Prostate gland (tissue), 2 donors: ENCODE data around the gene BDP1. TPM values are rescaled to one million over a fixed set of nuclear protein-coding genes. Genes with fewer than 3 reads are reported as not detected.
"Not testable (repeated sequence)": the region's sequence is repeated elsewhere in the genome, so short reads cannot be mapped to it uniquely, and the experiment has no call there.

Source experiments
- DNase-seq: peaks from one replicate; pipeline ENCODE4 v3.0.0-alpha.2; 2019; ENCODE audit warnings: low spot score
- H3K27ac ChIP-seq, 2 donors: fragments of 200-600 bp; sonication (generic); 2 replicates each; pipeline ENCODE4 v1.5.1; 2017 to 2019
- H3K27me3 ChIP-seq: fragments of 200-600 bp; sonication (generic); replicated peaks from 2 replicates; pipeline ENCODE4 v1.5.1; 2019; ENCODE audit not compliant: insufficient read depth
- H3K36me3 ChIP-seq, 2 donors: fragments of 200-600 bp; sonication (generic); 1 replicate in 1 of 2; 2 replicates in 1 of 2; pipeline versions ENCODE4 v1.5.1 to v1.8.1; 2017 to 2019
- H3K4me1 ChIP-seq: fragments of 200-600 bp; sonication (generic); replicated peaks from 2 replicates; pipeline ENCODE4 v1.5.1; 2019
- H3K4me3 ChIP-seq, 2 donors: fragments of 200-600 bp; sonication (generic); 2 replicates each; pipeline ENCODE4 v1.5.1; 2017 to 2019
- H3K9me3 ChIP-seq: fragments of 200-600 bp; sonication (generic); 2 replicates; pipeline ENCODE4 v1.5.1; 2017
- POLR2A ChIP-seq: fragments of 450-650 bp; IDR thresholded peaks from one replicate; pipeline ENCODE4 v1.6.1; 2016; ENCODE audit warnings: antibody characterized with exemption, mild to moderate bottlenecking
- POLR2AphosphoS5 ChIP-seq: sonication (generic); formaldehyde crosslinking; IDR thresholded peaks from one replicate; pipeline ENCODE4 v1.6.1; 2017; ENCODE audit warnings: antibody characterized with exemption
- WGBS: methylation state at CpG from one replicate; pipeline ENCODE4 v1.1.5; 2018; 5-methylcytosine and 5-hydroxymethylcytosine counted together
- intact Hi-C: fragments of 100-400 bp; cut with DNase I; formaldehyde crosslinking; loops from one replicate; pipeline ENCODE4 v1.14.2; 2022
- total RNA-seq, 2 donors: library from RNA; depleted of rRNA; stranded (reverse); fragments of >200 nt; gene quantifications; one replicate each; pipeline ENCODE4 v1.1.0, GENCODE V29; 2016
- TF ChIP-seq, protein P1 (sequence below), 4 experiments: fragments of 200-600 bp in 2 of 4; fragments of 450-650 bp in 2 of 4; sonication (generic) in 2 of 4; IDR thresholded peaks; 1 replicate in 3 of 4; 2 replicates in 1 of 4; pipeline ENCODE4 v1.5.1; 2016 to 2019; ENCODE audit warnings: antibody characterized with exemption in 4 of 4, mild to moderate bottlenecking in 2 of 4, moderate library complexity in 2 of 4

BDP1 gene
- total RNA-seq, 2 donors from 2014 or later: 17.9 to 25.6 TPM

GRCh38 chr5:71441564-71441963 lies 13.9 kb upstream of the BDP1 start:
- WGBS: 78% methylated on average over 1 of the region's 1 CpG
- H3K27me3 ChIP-seq, H3K36me3 ChIP-seq, DNase-seq, H3K4me1 ChIP-seq, intact Hi-C loops, H3K9me3 ChIP-seq, H3K4me3 ChIP-seq, H3K27ac ChIP-seq: not testable (repeated sequence)

- H3K27me3 ChIP-seq, H3K36me3 ChIP-seq, H3K4me1 ChIP-seq, H3K9me3 ChIP-seq, intact Hi-C loops, H3K4me3 ChIP-seq, DNase-seq, H3K27ac ChIP-seq: not testable (repeated sequence)
- 67% methylated on average over 4 of the region's 4 CpGs for WGBS
These were observed 11.6 kb upstream of the BDP1 start for GRCh38 chr5:71443891-71444290.

DNA sequence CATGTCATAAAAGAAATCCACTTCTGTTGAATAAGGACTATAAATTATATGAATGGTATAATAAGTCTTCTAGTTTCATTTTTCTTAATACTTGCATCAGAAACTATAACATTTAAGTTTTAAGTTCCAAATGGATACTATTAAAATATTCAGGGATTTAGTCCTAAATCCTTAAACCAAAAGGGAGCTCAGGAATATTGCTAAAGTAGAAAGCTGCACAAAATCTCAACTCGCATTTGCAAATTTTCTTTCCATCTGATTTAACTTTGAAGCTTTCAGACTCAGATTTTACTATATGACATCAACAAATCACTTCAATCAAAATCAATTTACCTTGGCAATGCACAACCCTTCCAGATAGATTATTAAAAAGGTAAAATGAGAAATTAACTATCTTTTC lies 10.4 kb upstream of the BDP1 start:
- intact Hi-C loops, H3K27ac ChIP-seq, H3K27me3 ChIP-seq, DNase-seq, H3K9me3 ChIP-seq, H3K36me3 ChIP-seq, H3K4me3 ChIP-seq, H3K4me1 ChIP-seq: not testable (repeated sequence)
- 70% methylated on average over 1 of the region's 1 CpG for WGBS

DNA sequence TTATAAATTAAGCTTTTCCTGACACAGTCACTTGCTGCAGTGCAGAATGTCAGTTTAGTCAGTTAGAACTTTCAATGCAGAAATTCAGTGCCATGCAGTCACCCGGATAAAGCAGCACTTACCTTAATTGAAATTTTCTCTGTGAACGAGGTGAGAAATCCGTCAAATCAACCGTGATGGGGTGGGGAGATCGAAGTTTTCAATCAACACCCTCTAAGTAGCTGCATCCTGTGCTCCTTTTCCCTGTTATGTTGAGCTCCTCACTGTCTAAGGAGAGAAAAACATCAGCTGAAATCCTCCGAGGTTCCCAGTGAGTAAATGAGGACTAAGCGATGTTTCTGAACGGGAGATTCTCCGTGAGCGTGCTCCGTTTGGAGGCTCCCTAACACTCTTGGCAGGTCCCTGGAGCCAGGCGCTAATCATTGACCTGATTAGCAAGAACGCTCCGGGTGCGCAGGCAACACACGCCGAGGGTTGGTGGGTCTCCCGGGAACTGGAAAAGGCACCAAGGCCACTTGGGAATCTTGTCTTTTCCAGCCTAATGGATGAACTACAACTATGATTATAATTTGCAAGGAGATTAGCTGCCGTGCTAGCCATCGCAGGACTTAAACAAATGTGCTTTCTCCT lies 9.8 kb upstream of the BDP1 start:
- DNase-seq, H3K4me1 ChIP-seq, H3K36me3 ChIP-seq, H3K9me3 ChIP-seq, H3K4me3 ChIP-seq, intact Hi-C loops, H3K27ac ChIP-seq, H3K27me3 ChIP-seq: not testable (repeated sequence)
- WGBS: 8% methylated on average over 8 of the region's 20 CpGs

DNA sequence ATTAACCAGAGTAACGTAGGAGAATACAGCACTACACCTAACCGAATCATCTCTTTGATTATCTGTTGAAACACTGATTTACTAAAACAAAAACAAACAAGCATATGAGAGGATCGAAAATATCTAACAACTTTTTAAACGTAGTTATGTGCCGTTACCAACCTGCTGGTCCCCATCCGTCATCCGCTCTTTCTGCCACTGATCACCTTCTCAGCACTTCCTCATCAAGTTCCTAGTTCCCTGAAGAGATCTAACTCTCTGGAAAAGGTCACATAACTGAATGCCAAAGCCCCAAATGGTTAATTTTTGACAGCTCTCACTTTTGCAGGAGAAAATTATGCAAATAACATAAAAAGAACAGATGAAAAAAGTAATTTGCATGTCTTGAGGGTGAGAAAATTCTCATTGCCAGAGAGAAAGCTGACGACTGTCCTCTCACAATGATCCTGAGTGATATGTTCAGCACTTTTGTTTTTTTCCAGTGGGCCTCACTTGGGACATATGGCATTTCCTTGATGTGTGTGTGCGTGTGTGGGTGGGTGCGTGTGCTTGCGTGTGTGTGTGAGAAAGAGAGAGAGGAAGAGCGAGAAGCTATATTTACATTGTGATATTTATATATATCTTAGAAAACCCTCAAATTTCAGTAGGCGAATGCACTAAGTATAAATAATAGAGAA lies 8.8 kb upstream of the BDP1 start:
- DNase-seq, H3K4me1 ChIP-seq, H3K27ac ChIP-seq, H3K9me3 ChIP-seq, intact Hi-C loops, H3K27me3 ChIP-seq, H3K4me3 ChIP-seq, H3K36me3 ChIP-seq: not testable (repeated sequence)
- WGBS: 56% methylated on average over 12 of the region's 13 CpGs

GRCh38 chr5:71447218-71447808 lies 8.1 kb upstream of the BDP1 start:
- under 1% methylated on average over 5 of the region's 6 CpGs for WGBS
- intact Hi-C loops, H3K27ac ChIP-seq, H3K27me3 ChIP-seq, H3K4me1 ChIP-seq, H3K4me3 ChIP-seq, H3K36me3 ChIP-seq, H3K9me3 ChIP-seq: not testable (repeated sequence)
- DNase-seq: peak; percentile 31
- TF ChIP-seq, protein P1, sequence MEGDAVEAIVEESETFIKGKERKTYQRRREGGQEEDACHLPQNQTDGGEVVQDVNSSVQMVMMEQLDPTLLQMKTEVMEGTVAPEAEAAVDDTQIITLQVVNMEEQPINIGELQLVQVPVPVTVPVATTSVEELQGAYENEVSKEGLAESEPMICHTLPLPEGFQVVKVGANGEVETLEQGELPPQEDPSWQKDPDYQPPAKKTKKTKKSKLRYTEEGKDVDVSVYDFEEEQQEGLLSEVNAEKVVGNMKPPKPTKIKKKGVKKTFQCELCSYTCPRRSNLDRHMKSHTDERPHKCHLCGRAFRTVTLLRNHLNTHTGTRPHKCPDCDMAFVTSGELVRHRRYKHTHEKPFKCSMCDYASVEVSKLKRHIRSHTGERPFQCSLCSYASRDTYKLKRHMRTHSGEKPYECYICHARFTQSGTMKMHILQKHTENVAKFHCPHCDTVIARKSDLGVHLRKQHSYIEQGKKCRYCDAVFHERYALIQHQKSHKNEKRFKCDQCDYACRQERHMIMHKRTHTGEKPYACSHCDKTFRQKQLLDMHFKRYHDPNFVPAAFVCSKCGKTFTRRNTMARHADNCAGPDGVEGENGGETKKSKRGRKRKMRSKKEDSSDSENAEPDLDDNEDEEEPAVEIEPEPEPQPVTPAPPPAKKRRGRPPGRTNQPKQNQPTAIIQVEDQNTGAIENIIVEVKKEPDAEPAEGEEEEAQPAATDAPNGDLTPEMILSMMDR (IDR thresholded peaks at IDR 0.05): peak in 2 of 4 experiments; percentile 62 to 69

DNA sequence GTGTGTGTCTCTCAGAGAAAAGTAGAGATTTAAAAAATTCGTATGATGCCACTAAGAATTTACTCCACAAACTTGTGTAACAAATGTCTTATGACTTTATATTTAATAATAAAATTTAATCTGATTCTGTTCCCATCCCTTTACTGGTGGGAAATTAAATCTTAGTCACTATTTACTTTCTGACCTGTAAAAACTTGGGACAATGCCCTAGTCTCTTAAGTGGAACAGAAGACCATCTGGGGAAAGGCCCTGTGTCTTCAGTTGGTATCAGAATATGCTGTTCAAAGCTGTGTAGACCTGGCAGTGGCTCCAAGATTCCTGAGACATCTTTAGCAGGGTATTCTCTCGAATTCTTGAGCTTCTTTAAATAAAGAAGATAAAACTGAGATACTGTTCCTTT lies 2.6 kb upstream of the BDP1 start:
- DNase-seq: no peak
- intact Hi-C loops: no loop called here
- WGBS: 43% methylated on average over 2 of the region's 2 CpGs

More for the DNA sequence above, 2.6 kb upstream of the BDP1 start:
- Histone ChIP-seq H3K27ac (no peak overlapping the region), H3K27me3 (no peaks in the 10 kb centered on the region), H3K4me1 (no peaks in the 10 kb centered on the region), H3K4me3 (no peak overlapping the region), H3K36me3 (no peaks in the 10 kb centered on the region), H3K9me3 (no peaks in the 10 kb centered on the region)
- TF ChIP-seq POLR2A: no peak
- TF ChIP-seq, protein P1 (IDR thresholded peaks at IDR 0.05): no peak
- no peak for TF ChIP-seq POLR2AphosphoS5
